ENCODE results near the gene HECTD1. TPM values are rescaled to one million over a fixed set of nuclear protein-coding genes. Genes with fewer than 3 reads are reported as not detected.
"Not testable (repeated sequence)": the region's sequence is repeated elsewhere in the genome, so short reads cannot be mapped to it uniquely, and the experiment has no call there.

Gene HECTD1
- total RNA-seq, 2 donors from 2014 or later: 170 to 181 TPM

DNA sequence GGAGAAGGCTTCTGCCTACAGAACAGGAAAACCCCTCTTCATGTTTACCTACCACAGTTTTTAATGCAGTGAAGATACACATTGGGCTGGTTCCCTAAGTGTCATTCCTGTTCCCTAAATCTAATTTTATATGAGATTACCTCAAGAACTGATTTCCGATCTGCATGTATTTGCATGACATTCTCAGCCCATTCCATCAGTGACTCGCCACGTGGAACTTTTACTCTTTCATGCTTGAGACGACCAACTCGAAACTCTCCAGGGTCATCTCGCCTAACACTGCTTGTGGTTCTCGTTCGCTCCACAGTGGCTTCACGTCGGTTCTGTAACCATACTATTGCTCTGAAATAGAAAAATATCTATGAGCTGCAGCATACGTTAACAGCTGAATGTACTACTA is 98.3 kb downstream of the HECTD1 start:
- H3K9me3 ChIP-seq (ENCODE audit: control insufficient read depth, low read length, poor library complexity, severe bottlenecking): no peaks in the 10 kb centered on the region
- no peaks in the 10 kb centered on the region for H3K4me1 Mint-ChIP-seq
- no peak overlapping the region for H3K4me3 Mint-ChIP-seq
- no peaks in the 10 kb centered on the region for H3K27me3 Mint-ChIP-seq
- H3K36me3 Mint-ChIP-seq (ENCODE audit: low read depth): peaks cover 7% of the 10 kb centered on the region
- H3K27ac Mint-ChIP-seq: no peak overlapping the region
- DNase-seq (no peak), ATAC-seq (no peak)

GRCh38 chr14:31106768-31107167 is 100.8 kb downstream of the HECTD1 start:
- Mint-ChIP-seq H3K4me1 (no peaks in the 10 kb centered on the region), H3K36me3 (ENCODE audit: low read depth) (peaks cover 8% of the 10 kb centered on the region), H3K4me3 (no peak overlapping the region), H3K27ac (no peak overlapping the region), H3K27me3 (no peaks in the 10 kb centered on the region)
- ATAC-seq (no peak), DNase-seq (no peak)
- no peaks in the 10 kb centered on the region for H3K9me3 ChIP-seq (ENCODE audit: control insufficient read depth, low read length, poor library complexity, severe bottlenecking)

GRCh38 chr14:31097081-31097480 is 110.5 kb downstream of the HECTD1 start:
- no peaks in the 10 kb centered on the region for H3K27me3 Mint-ChIP-seq
- DNase-seq (no peak), ATAC-seq (no peak)
- H3K4me3 Mint-ChIP-seq: no peak overlapping the region
- no peaks in the 10 kb centered on the region for H3K9me3 ChIP-seq (ENCODE audit: control insufficient read depth, low read length, poor library complexity, severe bottlenecking)
- H3K36me3 Mint-ChIP-seq (ENCODE audit: low read depth): peaks cover 3% of the 10 kb centered on the region
- H3K4me1 Mint-ChIP-seq: peaks cover 4% of the 10 kb centered on the region
- no peak overlapping the region for H3K27ac Mint-ChIP-seq

GRCh38 chr14:31096255-31096654 is 111.3 kb downstream of the HECTD1 start:
- no peak overlapping the region for H3K27ac Mint-ChIP-seq
- H3K4me3 Mint-ChIP-seq: no peak overlapping the region
- DNase-seq (no peak), ATAC-seq (no peak)
- H3K4me1 Mint-ChIP-seq: peaks cover 4% of the 10 kb centered on the region
- no peaks in the 10 kb centered on the region for H3K9me3 ChIP-seq (ENCODE audit: control insufficient read depth, low read length, poor library complexity, severe bottlenecking)
- no peaks in the 10 kb centered on the region for H3K27me3 Mint-ChIP-seq
- peaks cover 3% of the 10 kb centered on the region for H3K36me3 Mint-ChIP-seq (ENCODE audit: low read depth)

DNA sequence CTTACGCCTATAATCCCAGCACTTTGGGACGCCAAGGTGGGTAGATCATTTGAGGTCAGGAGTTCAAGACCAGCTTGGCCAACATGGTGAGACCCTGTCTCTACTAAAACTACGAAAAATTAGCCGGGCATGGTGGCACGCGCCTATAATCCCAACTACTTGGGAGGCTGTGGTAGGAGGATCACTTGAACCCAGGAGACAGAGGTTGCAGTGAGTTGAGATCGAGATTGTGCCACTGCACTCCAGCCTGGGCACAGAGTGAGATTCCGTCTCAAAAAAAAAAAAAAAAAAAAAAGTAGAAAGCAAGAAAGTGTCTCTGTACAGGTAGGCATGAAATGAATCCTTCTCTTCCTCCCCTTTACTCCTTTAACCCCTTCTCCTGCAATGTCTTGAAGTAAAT is 111.8 kb downstream of the HECTD1 start:
- ATAC-seq; H3K27me3 Mint-ChIP-seq; H3K4me3 Mint-ChIP-seq; H3K4me1 Mint-ChIP-seq; DNase-seq; H3K27ac Mint-ChIP-seq; H3K36me3 Mint-ChIP-seq (ENCODE audit: low read depth); H3K9me3 ChIP-seq (ENCODE audit: control insufficient read depth, low read length, poor library complexity, severe bottlenecking): not testable (repeated sequence)

- not testable (repeated sequence) for H3K36me3 Mint-ChIP-seq (ENCODE audit: low read depth)
Measured at GRCh38 chr14:31093884-31094839, 113.4 kb downstream of the HECTD1 start.

GRCh38 chr14:31092160-31092708 is 115.4 kb downstream of the HECTD1 start:
- H3K4me3 Mint-ChIP-seq: no peak overlapping the region
- no peaks in the 10 kb centered on the region for H3K9me3 ChIP-seq (ENCODE audit: control insufficient read depth, low read length, poor library complexity, severe bottlenecking)
- no peaks in the 10 kb centered on the region for H3K4me1 Mint-ChIP-seq
- ATAC-seq (no peak), DNase-seq (no peak)
- H3K36me3 Mint-ChIP-seq (ENCODE audit: low read depth): no peaks in the 10 kb centered on the region
- H3K27me3 Mint-ChIP-seq: no peaks in the 10 kb centered on the region
- no peak overlapping the region for H3K27ac Mint-ChIP-seq

More at GRCh38 chr14:31093884-31094839, 113.4 kb downstream of the HECTD1 start:
- not testable (repeated sequence) for ATAC-seq; H3K27me3 Mint-ChIP-seq; H3K4me3 Mint-ChIP-seq; DNase-seq; H3K4me1 Mint-ChIP-seq; H3K27ac Mint-ChIP-seq; H3K9me3 ChIP-seq (ENCODE audit: control insufficient read depth, low read length, poor library complexity, severe bottlenecking)

GRCh38 chr14:31090883-31091764 is 116.5 kb downstream of the HECTD1 start:
- no peak for DNase-seq
- Mint-ChIP-seq H3K27ac (no peak overlapping the region), H3K4me3 (no peak overlapping the region), H3K27me3 (no peaks in the 10 kb centered on the region), H3K36me3 (ENCODE audit: low read depth) (no peaks in the 10 kb centered on the region), H3K4me1 (no peaks in the 10 kb centered on the region)
- H3K9me3 ChIP-seq (ENCODE audit: control insufficient read depth, low read length, poor library complexity, severe bottlenecking): no peaks in the 10 kb centered on the region
- ATAC-seq: peak; percentile 40

- not testable (repeated sequence) for H3K9me3 ChIP-seq (ENCODE audit: control insufficient read depth, low read length, poor library complexity, severe bottlenecking); H3K4me3 Mint-ChIP-seq; H3K4me1 Mint-ChIP-seq; H3K27ac Mint-ChIP-seq; H3K36me3 Mint-ChIP-seq (ENCODE audit: low read depth); DNase-seq; ATAC-seq; H3K27me3 Mint-ChIP-seq
Measured at GRCh38 chr14:31086466-31086865, 121.1 kb downstream of the HECTD1 start.

- no peak overlapping the region for H3K4me3 Mint-ChIP-seq
- DNase-seq (no peak), ATAC-seq (no peak)
- H3K27me3 Mint-ChIP-seq: no peaks in the 10 kb centered on the region
- no peaks in the 10 kb centered on the region for H3K36me3 Mint-ChIP-seq (ENCODE audit: low read depth)
- H3K27ac Mint-ChIP-seq: no peak overlapping the region
- no peaks in the 10 kb centered on the region for H3K9me3 ChIP-seq (ENCODE audit: control insufficient read depth, low read length, poor library complexity, severe bottlenecking)
- peaks cover 4% of the 10 kb centered on the region for H3K4me1 Mint-ChIP-seq
Measured at GRCh38 chr14:31085027-31085426, 122.6 kb downstream of the HECTD1 start.

DNA sequence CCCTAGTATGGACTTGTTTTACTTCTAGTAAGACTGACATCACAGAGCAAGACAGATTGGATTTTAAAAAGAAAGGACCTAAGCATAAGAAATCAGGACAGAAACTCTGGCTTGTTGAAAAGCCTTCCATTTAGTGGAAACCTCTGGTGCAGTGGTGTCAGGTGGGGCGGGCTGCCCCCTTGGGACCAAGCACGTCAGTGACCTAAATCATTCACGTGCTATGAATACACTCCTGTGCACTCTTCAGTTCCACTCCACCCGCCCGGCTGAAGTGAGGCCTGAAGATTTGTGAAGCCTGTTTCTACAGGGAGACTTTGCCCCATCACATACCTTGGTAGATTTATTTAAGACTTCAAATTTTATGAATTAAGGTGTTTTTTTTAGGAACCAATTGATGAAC is 123.2 kb downstream of the HECTD1 start:
- Mint-ChIP-seq H3K27ac (no peak overlapping the region), H3K27me3 (no peaks in the 10 kb centered on the region)
- peak; percentile 36 for ATAC-seq

DNA sequence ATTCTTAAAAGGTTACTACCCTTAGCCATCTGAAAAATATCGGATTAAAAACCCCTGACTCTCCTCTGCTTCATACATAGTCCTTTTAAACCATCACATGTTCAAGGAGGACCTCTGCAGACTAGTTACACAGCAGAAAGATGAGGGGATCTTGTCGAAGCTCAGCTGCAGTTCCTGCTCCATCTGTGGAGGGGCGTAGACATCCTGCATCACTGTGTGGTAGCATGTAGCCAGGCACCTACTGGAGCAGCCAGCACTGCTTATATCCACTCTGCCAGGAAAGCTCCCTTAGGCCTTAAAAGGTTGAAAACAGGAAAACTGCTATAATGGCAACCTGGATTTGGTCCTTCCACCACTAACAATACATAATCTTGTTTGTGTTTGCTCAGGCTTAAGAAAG is 123.8 kb downstream of the HECTD1 start:
- no peaks in the 10 kb centered on the region for H3K9me3 ChIP-seq (ENCODE audit: control insufficient read depth, low read length, poor library complexity, severe bottlenecking)
- Mint-ChIP-seq H3K4me3 (no peak overlapping the region), H3K36me3 (ENCODE audit: low read depth) (no peaks in the 10 kb centered on the region), H3K27me3 (no peaks in the 10 kb centered on the region), H3K4me1 (peaks cover 4% of the 10 kb centered on the region), H3K27ac (no peak overlapping the region)
- ATAC-seq (no peak), DNase-seq (no peak)

More for the DNA sequence above, 123.2 kb downstream of the HECTD1 start:
- Mint-ChIP-seq H3K36me3 (ENCODE audit: low read depth) (no peaks in the 10 kb centered on the region), H3K4me3 (no peak overlapping the region), H3K4me1 (peaks cover 4% of the 10 kb centered on the region)
- H3K9me3 ChIP-seq (ENCODE audit: control insufficient read depth, low read length, poor library complexity, severe bottlenecking): no peaks in the 10 kb centered on the region
- no peak for DNase-seq

GRCh38 chr14:31080484-31080883 is 127.1 kb downstream of the HECTD1 start:
- no peak overlapping the region for H3K4me3 Mint-ChIP-seq
- no peaks in the 10 kb centered on the region for H3K27me3 Mint-ChIP-seq
- H3K27ac Mint-ChIP-seq: no peak overlapping the region
- H3K36me3 Mint-ChIP-seq (ENCODE audit: low read depth): no peaks in the 10 kb centered on the region
- no peak for DNase-seq
- no peaks in the 10 kb centered on the region for H3K9me3 ChIP-seq (ENCODE audit: control insufficient read depth, low read length, poor library complexity, severe bottlenecking)
- ATAC-seq: no peak
- peaks cover 4% of the 10 kb centered on the region for H3K4me1 Mint-ChIP-seq
